Activated CD4-positive, alpha-beta T cell treated with anti-CD3 and anti-CD28 coated beads, Interleukin-2, amount 10 ng/mL, durations not matched to agents 24 days and 14 days (primary cell): Measurements from ENCODE around the gene CENPP. TPM values are rescaled to one million over a fixed set of nuclear protein-coding genes. Genes with fewer than 3 reads are reported as not detected.
"Not testable (repeated sequence)": the region's sequence is repeated elsewhere in the genome, so short reads cannot be mapped to it uniquely, and the experiment has no call there.

Experiments
- DNase-seq: peaks from one replicate; pipeline ENCODE4 v3.0.0; 2022
- H3K27ac Mint-ChIP-seq: one replicate; pipeline ENCODE4 v1.8.0; 2022; ENCODE audit warnings: mild to moderate bottlenecking, mixed read lengths
- H3K27me3 Mint-ChIP-seq: one replicate; pipeline ENCODE4 v1.8.0; 2022; ENCODE audit warnings: mixed read lengths
- H3K36me3 Mint-ChIP-seq: one replicate; pipeline ENCODE4 v1.8.0; 2022; ENCODE audit warnings: low read depth, mild to moderate bottlenecking, mixed read lengths
- H3K4me1 Mint-ChIP-seq: one replicate; pipeline ENCODE4 v1.8.0; 2021; ENCODE audit warnings: mixed read lengths
- H3K4me3 Mint-ChIP-seq: one replicate; pipeline ENCODE4 v1.8.0; 2022; ENCODE audit warnings: mild to moderate bottlenecking, moderate library complexity, mixed read lengths
- H3K9me3 Mint-ChIP-seq: one replicate; pipeline ENCODE4 v1.8.0; 2021; ENCODE audit warnings: mixed read lengths
- intact Hi-C: fragments of 100-400 bp; cut with micrococcal nuclease; formaldehyde crosslinking; loops from one replicate; pipeline ENCODE4 v1.15.1; 2023
- total RNA-seq: library from RNA; stranded (reverse); gene quantifications from 2 replicates; pipeline ENCODE4 v1.2.3, GENCODE V29; 2022

Gene CENPP
- total RNA-seq, 1 donor from 2014 or later, result 27.5 TPM

- Mint-ChIP-seq H3K27ac (no peak overlapping the region), H3K4me1 (no peaks in the 10 kb centered on the region), H3K9me3 (no peaks in the 10 kb centered on the region), H3K4me3 (no peak overlapping the region), H3K27me3 (no peaks in the 10 kb centered on the region), H3K36me3 (peaks cover 28% of the 10 kb centered on the region)
- DNase-seq, result no peak
- intact Hi-C loops, result no loop called here
These were observed 293.0 kb downstream of the CENPP start for GRCh38 chr9:92618633-92619225.

- intact Hi-C loops, result no loop called here
- peaks cover 28% of the 10 kb centered on the region for H3K36me3 Mint-ChIP-seq
- H3K27me3 Mint-ChIP-seq, result no peaks in the 10 kb centered on the region
- H3K4me1 Mint-ChIP-seq, result no peaks in the 10 kb centered on the region
- H3K9me3 Mint-ChIP-seq, result no peaks in the 10 kb centered on the region
- DNase-seq, result no peak
- H3K4me3 Mint-ChIP-seq, result no peak overlapping the region
- H3K27ac Mint-ChIP-seq, result no peak overlapping the region
These were observed 294.0 kb downstream of the CENPP start for GRCh38 chr9:92619601-92620300.

GRCh38 chr9:92620845-92621244, 295.1 kb downstream of the CENPP start:
- Mint-ChIP-seq H3K27ac (no peak overlapping the region), H3K9me3 (no peaks in the 10 kb centered on the region), H3K27me3 (no peaks in the 10 kb centered on the region), H3K36me3 (peaks cover 24% of the 10 kb centered on the region), H3K4me3 (no peak overlapping the region), H3K4me1 (peaks cover 4% of the 10 kb centered on the region)
- no peak for DNase-seq
- intact Hi-C loops, result no loop called here

GRCh38 chr9:92623936-92624335, 298.2 kb downstream of the CENPP start:
- intact Hi-C loops, H3K4me1 Mint-ChIP-seq, H3K27ac Mint-ChIP-seq, H3K4me3 Mint-ChIP-seq, H3K9me3 Mint-ChIP-seq, H3K27me3 Mint-ChIP-seq, DNase-seq: not testable (repeated sequence)
- H3K36me3 Mint-ChIP-seq, result peaks cover 37% of the 10 kb centered on the region

- Mint-ChIP-seq H3K36me3 (peaks cover 45% of the 10 kb centered on the region), H3K27ac (no peak overlapping the region), H3K27me3 (no peaks in the 10 kb centered on the region), H3K9me3 (no peaks in the 10 kb centered on the region), H3K4me3 (no peak overlapping the region), H3K4me1 (peaks cover 7% of the 10 kb centered on the region)
- no peak for DNase-seq
- intact Hi-C loops, result no loop called here
These were observed 300.7 kb downstream of the CENPP start for GRCh38 chr9:92626484-92626883.

GRCh38 chr9:92627651-92628050, 301.9 kb downstream of the CENPP start:
- H3K4me3 Mint-ChIP-seq, result no peak overlapping the region
- no peak for DNase-seq
- no peaks in the 10 kb centered on the region for H3K9me3 Mint-ChIP-seq
- intact Hi-C loops, result no loop called here
- no peaks in the 10 kb centered on the region for H3K27me3 Mint-ChIP-seq
- H3K4me1 Mint-ChIP-seq, result peaks cover 12% of the 10 kb centered on the region
- H3K27ac Mint-ChIP-seq, result no peak overlapping the region
- H3K36me3 Mint-ChIP-seq, result peaks cover 53% of the 10 kb centered on the region

- Mint-ChIP-seq H3K27ac (peak overlapping the region; percentile 83), H3K4me1 (peaks cover 8% of the 10 kb centered on the region), H3K36me3 (peaks cover 59% of the 10 kb centered on the region), H3K27me3 (no peaks in the 10 kb centered on the region), H3K4me3 (peak overlapping the region; percentile 3), H3K9me3 (no peaks in the 10 kb centered on the region)
- intact Hi-C loops, result loop anchor here (1.0 to 10.0 kb wide), 2 partner anchors 306 to 337 kb away; partner anchors contain the start of genes CENPP, IARS1 and NOL8
- no peak for DNase-seq
These were observed 305.9 kb downstream of the CENPP start for GRCh38 chr9:92631452-92632343.

GRCh38 chr9:92632641-92633040, 306.9 kb downstream of the CENPP start:
- Mint-ChIP-seq H3K4me1 (peaks cover 8% of the 10 kb centered on the region), H3K4me3 (no peak overlapping the region), H3K36me3 (peaks cover 53% of the 10 kb centered on the region), H3K27ac (no peak overlapping the region), H3K27me3 (no peaks in the 10 kb centered on the region), H3K9me3 (no peaks in the 10 kb centered on the region)
- intact Hi-C loops, result loop anchor here (1.0 to 10.0 kb wide), 2 partner anchors 307 to 338 kb away; partner anchors contain the start of genes CENPP, IARS1 and NOL8
- DNase-seq, result no peak

GRCh38 chr9:92633614-92634278, 308.0 kb downstream of the CENPP start:
- Mint-ChIP-seq H3K4me1 (peaks cover 8% of the 10 kb centered on the region), H3K4me3 (no peak overlapping the region), H3K27me3 (no peaks in the 10 kb centered on the region), H3K36me3 (peaks cover 52% of the 10 kb centered on the region), H3K9me3 (no peaks in the 10 kb centered on the region), H3K27ac (no peak overlapping the region)
- DNase-seq, result no peak
- intact Hi-C loops, result loop anchor here (2.0 to 10.0 kb wide), 2 partner anchors 339 to 495 kb away; partner anchors contain the start of gene IARS1

GRCh38 chr9:92634712-92635605, 309.2 kb downstream of the CENPP start:
- DNase-seq, result peak; percentile 90
- no peak overlapping the region for H3K4me3 Mint-ChIP-seq
- H3K36me3 Mint-ChIP-seq, result peaks cover 51% of the 10 kb centered on the region
- H3K27me3 Mint-ChIP-seq, result no peaks in the 10 kb centered on the region
- H3K9me3 Mint-ChIP-seq, result no peaks in the 10 kb centered on the region
- peaks cover 8% of the 10 kb centered on the region for H3K4me1 Mint-ChIP-seq
- H3K27ac Mint-ChIP-seq, result no peak overlapping the region
- intact Hi-C loops, result loop anchor here (2.0 to 10.0 kb wide), 2 partner anchors 340 to 496 kb away; partner anchors contain the start of gene IARS1

GRCh38 chr9:92635760-92636159, 310.0 kb downstream of the CENPP start:
- Mint-ChIP-seq H3K27ac (peak overlapping the region; percentile 19), H3K4me3 (no peak overlapping the region), H3K27me3 (no peaks in the 10 kb centered on the region), H3K4me1 (peaks cover 8% of the 10 kb centered on the region), H3K36me3 (peaks cover 55% of the 10 kb centered on the region), H3K9me3 (no peaks in the 10 kb centered on the region)
- intact Hi-C loops, result loop anchor here (2.0 to 10.0 kb wide), 2 partner anchors 341 to 497 kb away; partner anchors contain the start of gene IARS1
- no peak for DNase-seq

GRCh38 chr9:92636627-92637026, 310.9 kb downstream of the CENPP start:
- Mint-ChIP-seq H3K27me3 (no peaks in the 10 kb centered on the region), H3K27ac (no peak overlapping the region), H3K4me1 (peaks cover 6% of the 10 kb centered on the region), H3K36me3 (peaks cover 57% of the 10 kb centered on the region), H3K9me3 (no peaks in the 10 kb centered on the region), H3K4me3 (no peak overlapping the region)
- DNase-seq, result no peak
- intact Hi-C loops, result loop anchor here (10.0 kb wide), 1 partner anchor 342 kb away; the partner anchor contains the start of gene IARS1
